ENCODE results near the gene PRND.

DNA sequence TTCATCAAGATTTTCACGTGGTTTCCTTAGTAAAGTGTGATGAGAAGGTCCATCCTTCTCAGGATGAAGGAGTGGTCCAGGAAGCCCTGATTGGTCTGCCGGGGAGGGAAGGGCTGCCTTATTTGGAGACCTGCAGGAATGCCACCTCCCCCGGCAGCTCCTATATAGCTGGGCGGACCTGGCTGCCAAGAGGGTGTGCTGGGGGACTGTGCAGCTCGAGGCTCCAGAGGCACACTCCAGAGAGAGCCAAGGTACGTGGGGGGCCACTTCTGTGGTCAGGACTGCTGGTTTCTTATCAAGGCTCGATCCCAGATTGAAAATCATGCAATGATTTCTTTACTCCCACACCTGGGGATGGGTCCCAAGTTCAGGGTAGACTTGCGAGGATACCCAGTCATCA lies at the start of gene PRND:
- TF ChIP-seq CTCF (IDR thresholded peaks at IDR 0.05) (no peak), EP300 (IDR thresholded peaks at IDR 0.05) (no peak), POLR2A (IDR thresholded peaks at IDR 0.05) (no peak)
